ENCODE results near the gene TBX1.
A peak's percentile ranks its signal among the peaks of the same experiment; 100 is the strongest.

The TBX1 gene

DNA sequence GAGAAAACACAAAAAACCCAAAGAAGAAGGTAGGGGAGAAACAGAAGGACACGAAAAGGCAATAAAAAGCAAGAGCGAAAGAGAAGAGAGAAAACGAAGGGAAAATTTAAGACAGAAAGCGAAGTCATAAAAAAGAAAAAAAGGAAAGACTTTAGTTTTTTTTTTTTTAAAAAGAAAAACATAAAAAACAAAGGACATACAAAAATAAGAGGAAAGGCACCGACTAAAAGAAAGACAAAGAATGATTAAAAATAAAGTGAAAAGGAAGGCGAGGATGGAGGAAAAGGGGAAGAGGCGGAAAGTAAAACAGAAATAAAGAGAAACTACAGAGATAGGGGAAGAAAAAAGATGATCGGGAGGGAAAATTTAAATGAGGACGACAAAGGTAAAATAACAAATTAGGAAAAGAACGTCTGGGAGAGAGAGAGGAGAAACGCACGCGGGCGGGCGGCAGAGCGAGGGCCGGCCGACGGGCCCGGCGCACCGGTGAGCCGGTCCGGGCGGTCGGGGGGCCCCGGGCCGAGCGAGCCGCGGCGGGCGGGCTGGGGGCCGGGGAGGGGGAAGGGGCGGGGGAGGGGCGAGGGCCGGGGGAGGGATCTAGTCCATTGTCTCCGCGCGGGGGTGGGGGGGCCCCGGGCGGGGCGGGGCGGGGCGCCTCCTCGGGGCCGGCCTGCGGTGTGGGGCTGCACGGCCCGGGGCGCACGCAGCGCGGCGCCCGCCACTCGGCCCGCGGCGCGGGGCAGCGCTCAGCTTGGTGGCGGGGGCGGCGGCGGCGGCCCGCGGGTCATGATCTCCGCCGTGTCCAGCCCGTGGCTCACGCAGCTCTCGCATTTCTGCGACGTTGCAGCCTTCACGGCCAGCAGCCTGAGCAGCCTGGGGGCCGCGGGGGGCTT, at the start of gene TBX1:
Gene TBX1, plus strand, starts transcription at position 721 of the 893 bp plus-strand sequence. Its CDS starts 66 bp downstream, at position 787.
- intact Hi-C loops (cut with DNase I): no loop called here
- DNase-seq: no peak

DNA sequence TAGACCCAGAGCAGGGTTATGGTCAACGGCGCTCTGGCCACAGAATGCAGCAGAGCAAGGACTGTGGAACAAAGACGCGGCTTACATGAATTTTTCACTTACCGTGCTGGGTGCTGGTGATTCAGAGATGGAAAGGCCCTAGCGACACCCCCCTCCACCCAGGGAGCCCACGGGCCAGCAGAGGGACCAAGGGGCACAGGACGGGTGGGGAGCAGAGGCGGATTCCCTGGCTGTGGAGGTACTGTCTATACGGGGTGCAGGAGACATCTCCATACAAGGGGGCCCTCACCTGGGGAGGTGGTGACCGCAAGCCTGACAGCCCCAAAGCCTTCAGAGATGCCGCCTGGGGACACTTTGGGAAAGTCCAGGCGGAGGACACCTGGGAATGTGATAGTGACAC, 47.3 kb upstream of the TBX1 start:
- intact Hi-C loops (cut with DNase I): loop anchor here (10.0 kb wide), 1 partner anchor 758 kb away; no protein-coding TSS in a partner anchor
- no peak for DNase-seq

DNA sequence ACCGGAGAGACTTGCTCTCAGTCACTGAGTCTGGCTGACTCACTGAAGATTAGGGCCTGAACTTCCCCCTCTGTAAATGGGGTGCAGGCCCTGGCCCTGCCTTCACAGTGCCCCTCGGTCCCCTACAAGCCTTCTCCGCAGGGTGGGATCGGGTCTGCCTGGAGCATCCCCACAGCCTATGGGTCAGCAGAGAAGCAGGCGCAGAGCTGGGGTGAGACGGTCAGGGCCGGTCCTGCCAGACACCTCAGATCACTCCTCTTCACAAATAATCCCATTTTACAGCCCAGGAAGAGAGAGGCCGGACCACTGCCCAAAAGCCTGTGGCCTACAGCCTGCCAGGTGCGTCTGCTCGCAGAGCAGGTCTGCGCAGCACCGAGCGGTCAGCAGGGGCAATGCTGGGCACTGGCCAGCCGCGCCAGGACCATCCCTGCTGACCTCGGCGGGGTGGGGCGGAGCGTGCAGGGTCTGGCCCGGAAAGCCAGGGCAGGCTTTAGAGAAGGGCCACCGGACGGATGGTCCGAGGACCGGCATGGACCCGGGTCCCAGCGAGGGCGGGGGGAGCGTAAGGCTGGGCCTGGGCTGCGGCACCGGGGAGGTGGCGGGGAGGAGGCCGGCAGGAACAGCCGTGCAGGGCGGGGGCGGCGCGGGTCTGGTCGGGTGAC, 46.8 kb upstream of the TBX1 start:
- intact Hi-C loops (cut with DNase I): loop anchor here (10.0 kb wide), 1 partner anchor 759 kb away; no protein-coding TSS in a partner anchor
- no peak for DNase-seq

DNA sequence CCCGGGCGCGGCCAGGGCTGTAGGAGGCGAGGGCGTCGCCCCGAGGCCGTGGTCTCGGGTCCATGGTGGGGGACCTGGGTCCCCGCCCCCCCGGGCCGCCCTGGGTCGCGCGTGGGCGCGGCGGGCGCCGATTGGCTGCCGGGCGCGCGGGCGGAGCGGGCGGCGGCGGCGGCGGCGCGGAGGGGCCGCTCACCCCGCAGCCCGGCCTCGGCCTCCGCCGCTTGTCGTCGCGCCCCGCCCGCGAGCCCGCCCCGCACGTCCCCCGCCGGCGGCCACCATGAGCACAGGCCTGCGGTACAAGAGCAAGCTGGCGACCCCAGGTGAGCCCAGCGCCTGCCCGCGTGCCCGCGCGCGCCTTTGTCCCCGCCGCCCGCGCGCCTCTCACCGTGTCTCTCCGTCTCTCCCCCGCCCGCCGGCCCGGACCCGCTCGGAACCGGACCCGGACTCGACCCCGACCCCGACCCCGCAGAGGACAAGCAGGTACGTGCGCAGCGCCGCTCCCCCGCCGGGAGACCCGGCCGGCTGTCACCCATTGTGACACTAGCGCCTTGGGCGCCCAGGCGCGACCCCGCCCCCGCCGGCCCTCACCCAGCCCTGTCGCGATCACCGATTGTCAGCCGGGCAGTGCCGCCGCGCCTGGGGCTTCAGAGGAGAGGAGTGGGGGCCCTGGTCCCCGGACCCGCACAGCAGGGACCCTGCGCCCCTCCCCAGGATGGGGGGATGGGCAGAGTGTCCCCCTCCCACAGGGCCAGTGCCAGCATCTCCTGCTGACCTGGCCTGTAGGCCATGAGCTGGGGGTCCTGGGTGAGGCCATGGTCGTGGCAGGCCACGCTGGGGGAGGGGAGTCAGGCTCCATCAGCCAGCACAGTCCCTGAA, 46.0 kb upstream of the TBX1 start, which contains the start of gene SEPTIN5:
Gene SEPTIN5, plus strand, starts transcription at position 192 of the 876 bp plus-strand sequence. Its CDS starts 86 bp downstream, at position 278.
- DNase-seq: peak in 1 of 10 donors; percentile 89
- intact Hi-C loops (cut with DNase I): loop anchor here (5.0 to 10.0 kb wide), 2 partner anchors 37 to 760 kb away; no protein-coding TSS in a partner anchor

DNA sequence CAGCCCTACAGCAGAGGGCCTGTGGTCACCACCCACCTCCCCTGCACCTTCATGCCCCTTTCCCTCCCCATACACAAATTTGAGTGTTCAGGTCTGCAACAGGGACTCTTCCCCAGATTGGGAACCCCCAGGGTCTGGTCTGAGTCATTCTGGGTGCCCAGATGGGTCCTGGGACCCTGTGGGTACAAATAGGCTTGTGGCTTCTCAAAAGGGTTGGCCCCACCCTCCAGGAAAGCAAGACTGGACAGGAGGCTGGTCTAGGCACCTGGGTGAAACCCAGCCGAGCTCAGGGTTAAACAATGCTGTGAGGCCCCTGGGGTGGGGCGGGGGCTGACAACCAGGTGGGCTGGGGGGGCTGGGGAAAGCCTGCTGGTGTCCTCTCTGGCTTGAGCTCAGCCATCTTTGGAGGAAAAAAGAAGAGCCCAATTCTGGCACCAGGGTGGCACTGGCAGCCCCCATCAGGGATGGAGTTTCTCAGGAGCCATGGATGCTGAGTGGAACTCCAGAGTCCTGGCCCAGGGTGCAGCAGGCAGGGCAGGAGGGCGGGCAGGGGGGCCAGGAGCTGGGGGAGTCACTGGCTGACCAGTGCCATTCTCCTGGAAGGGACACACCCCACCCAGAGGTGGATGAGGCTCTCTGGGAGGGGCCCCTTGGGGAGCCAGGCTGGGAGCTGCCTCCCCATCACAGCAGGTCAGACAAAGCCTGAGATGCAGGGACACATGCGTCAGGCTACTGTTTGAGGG, 45.2 kb upstream of the TBX1 start:
- intact Hi-C loops (cut with DNase I): loop anchor here (5.0 to 10.0 kb wide), 2 partner anchors 38 to 761 kb away; no protein-coding TSS in a partner anchor
- DNase-seq: no peak

DNA sequence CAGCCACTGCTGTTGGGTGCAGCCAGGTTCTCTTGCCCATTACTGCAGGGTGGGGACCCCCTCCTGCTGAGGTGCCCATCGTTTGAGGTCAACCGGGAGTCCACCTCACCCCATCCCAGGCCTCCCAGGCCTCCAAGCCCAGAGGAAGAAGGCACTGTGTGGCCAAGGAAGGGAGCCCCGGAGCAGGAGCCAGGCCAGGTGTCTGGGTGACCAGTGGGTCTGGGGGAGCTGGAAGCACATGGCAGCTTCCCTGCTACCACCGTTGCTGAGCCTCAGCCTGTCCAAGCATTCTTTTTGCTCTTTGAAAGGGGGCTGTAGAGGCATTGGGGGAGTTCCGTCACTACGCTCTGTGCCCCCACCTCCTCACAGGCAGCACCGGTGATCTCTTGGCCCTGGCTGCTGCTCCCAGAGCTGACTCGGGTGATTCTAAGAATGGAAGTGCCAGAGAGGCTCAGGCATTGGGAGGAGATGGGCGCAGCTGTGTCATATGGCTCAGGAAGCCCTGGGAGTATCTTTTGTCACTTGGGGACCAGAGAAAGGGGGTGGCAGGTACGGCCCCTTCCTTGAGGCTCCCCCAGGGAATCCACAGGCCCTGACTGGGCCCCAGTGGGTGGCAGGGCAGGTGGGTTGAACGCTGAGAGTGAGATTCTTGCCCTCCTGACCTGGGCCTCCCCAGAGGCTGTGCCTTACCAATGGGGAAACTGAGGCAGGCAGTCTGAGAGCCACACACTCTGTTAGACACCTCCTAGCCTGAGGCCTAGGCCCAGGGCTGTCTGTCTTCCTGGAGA, 44.3 kb upstream of the TBX1 start:
- DNase-seq: no peak
- intact Hi-C loops (cut with DNase I): loop anchor here (5.0 to 10.0 kb wide), 2 partner anchors 39 to 761 kb away; no protein-coding TSS in a partner anchor

DNA sequence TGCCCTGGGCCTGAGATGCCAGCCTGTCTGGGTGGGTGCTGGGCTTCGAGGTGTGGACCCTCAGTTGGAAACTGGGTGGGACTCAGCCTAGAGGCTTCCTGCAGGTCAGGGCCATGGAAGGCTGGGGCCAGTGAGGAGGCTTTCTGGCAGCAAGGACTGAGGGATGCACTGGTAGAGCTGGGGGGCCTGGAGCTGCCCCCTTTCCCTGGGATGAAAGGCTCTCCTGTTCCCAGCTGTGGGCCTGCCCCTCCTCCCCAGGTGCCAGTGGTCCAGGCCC, 43.8 kb upstream of the TBX1 start:
- intact Hi-C loops (cut with DNase I): loop anchor here (5.0 to 10.0 kb wide), 2 partner anchors 39 to 762 kb away; no protein-coding TSS in a partner anchor
- DNase-seq: no peak

DNA sequence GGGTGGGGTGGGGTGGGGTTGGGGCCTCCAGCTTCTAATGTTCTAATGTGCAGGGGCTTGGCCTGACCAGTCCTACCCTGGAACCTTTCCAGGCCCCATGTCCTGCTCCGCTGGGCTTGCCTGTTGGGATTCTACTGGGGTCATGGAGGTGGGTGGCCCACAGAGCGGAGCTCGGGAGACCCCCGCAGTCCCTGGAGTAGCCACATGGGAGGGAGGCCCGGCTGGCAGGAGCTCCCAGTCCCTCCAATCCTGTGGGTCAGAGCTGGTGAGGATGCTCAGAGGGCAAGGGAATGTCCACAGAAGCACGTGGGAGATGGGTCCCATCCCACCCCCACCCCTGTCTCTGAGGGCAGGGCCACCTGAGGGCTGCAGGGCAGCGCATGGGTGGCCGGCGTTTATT, 43.4 kb upstream of the TBX1 start:
- no peak for DNase-seq
- intact Hi-C loops (cut with DNase I): loop anchor here (5.0 to 10.0 kb wide), 2 partner anchors 40 to 762 kb away; no protein-coding TSS in a partner anchor

DNA sequence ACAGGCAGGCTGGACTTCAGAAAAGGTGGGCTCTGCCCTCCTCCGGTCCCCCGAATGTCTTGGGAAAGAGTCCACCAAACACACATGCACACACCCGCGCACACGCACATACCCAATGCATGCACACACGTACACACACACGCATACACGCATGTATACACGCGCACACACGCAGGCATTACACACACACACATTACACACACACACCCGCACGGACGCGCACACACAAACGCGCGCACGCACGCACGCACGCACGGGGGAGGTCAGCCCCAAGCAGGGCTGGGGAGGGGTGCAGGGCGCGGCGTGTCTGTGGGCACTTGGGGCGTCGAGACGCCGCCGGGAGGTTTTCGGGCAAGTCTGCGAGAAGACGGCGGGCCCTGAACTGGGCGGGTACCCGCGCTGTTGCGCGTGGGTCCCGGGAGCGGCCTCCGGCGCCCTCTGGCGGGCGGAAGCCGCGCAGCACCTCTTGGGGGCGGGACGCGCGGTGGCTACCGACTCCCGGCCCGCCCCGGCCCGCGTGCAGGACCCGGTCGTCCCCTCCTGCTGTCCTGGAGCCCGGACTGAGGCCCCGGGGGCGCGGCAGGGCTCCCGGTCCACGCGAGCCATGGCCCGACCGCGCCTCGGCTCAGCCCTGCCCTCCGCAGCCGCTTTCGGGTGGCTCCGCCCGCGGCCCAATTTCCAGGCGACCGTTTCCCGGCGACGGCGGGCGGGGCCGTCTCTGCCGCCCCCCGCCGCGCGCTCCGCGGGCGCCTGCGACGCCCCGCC, 42.7 kb upstream of the TBX1 start:
- intact Hi-C loops (cut with DNase I): loop anchor here (2.0 to 10.0 kb wide), 3 partner anchors 41 to 763 kb away; no protein-coding TSS in a partner anchor
- DNase-seq: peak; percentile 61 to 96 (median 74)

DNA sequence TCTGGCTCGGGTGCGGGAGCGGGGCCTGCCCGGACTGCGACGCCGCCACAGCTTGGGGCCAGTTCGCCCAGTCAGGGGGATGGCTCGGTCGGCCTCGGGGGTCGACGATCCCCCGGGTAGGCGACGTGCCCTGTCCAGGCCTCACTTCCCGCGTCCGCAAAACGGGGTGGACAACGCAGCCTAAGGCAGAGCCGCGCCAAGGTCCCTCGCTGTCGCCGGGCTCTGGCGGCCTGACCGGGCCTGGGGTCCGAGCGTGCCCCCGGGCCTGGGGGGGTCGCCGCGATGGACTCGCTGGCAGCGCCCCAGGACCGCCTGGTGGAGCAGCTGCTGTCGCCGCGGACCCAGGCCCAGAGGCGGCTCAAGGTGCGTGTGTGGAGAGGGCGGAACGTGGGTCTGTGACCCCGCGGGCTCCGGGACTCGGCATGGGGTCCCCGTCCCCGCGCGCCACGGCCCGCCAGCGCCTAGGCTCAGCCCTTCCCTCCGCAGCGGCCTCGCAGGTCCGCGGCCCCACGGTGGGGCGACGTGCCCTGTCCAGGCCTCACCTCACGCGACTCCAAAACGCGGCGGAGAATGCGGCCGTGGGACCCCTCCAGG, 42.0 kb upstream of the TBX1 start:
- no peak for DNase-seq

DNA sequence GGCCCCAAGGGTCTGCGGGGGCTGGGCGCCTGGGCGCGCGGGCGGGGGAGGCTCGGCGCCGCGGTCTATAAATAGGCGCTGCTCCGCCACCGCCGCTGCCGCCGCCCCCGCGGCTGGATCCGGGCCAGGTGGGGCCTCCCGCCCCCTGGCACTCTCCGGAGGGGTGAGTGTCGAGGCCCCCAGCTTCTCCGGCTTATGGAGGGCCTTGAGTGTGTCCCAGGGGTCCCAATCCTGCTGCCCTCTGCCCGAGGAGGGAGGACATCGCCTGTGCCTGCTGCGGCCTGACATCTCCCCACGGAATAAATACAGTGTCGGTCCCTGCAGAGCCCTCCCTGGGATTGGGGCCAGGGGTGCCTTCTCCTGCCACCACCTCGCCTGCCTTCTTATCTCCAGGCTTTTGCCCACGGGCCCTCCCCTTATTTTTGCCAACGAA, 41.5 kb upstream of the TBX1 start:
- DNase-seq: no peak
- intact Hi-C loops (cut with DNase I): loop anchor here (2.0 to 10.0 kb wide), 3 partner anchors 42 to 764 kb away; no protein-coding TSS in a partner anchor

More for the DNA sequence above, 42.0 kb upstream of the TBX1 start:
- intact Hi-C loops (cut with DNase I): loop anchor here (2.0 to 10.0 kb wide), 3 partner anchors 41 to 764 kb away; no protein-coding TSS in a partner anchor

DNA sequence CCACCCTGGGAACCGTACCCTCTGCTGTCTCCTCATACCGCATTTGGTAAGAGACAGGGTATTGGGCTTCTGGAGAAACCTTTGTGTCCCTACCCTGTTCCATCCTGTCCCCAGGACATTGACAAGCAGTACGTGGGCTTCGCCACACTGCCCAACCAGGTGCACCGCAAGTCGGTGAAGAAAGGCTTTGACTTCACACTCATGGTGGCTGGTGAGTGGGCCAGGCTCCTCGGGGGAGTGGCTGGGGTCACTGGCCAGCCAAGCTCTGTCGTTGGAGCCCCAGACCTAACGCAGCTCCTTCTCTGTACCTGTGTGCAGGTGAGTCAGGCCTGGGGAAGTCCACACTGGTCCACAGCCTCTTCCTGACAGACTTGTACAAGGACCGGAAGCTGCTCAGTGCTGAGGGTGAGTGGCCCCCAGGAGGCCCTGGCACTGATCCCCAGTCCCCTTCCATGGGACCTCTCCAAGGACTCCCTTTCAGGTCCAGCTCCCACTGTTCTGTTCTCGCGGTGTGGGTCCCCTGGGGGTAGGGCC, 41.0 kb upstream of the TBX1 start:
- DNase-seq: no peak
- intact Hi-C loops (cut with DNase I): loop anchor here (2.0 to 10.0 kb wide), 3 partner anchors 42 to 765 kb away; no protein-coding TSS in a partner anchor

DNA sequence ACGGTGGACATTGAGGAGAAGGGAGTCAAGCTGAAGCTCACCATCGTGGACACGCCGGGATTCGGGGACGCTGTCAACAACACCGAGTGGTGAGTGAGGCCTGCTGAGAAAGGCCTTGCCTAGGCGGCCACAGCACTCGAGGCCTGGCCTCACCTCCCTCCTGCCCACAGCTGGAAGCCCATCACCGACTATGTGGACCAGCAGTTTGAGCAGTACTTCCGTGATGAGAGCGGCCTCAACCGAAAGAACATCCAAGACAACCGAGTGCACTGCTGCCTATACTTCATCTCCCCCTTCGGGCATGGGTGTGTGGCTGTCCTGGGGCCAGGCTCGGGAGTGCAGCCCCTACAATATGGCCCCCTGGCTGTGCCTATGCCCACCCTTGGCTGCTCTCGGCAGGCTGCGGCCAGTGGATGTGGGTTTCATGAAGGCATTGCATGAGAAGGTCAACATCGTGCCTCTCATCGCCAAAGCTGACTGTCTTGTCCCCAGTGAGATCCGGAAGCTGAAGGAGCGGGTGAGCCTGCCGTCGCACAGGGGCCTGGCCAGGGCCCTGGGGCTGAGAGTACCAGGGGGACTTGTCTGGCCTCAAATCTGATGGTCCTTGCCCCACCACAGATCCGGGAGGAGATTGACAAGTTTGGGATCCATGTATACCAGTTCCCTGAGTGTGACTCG, 40.3 kb upstream of the TBX1 start:
- intact Hi-C loops (cut with DNase I): no loop called here
- no peak for DNase-seq

DNA sequence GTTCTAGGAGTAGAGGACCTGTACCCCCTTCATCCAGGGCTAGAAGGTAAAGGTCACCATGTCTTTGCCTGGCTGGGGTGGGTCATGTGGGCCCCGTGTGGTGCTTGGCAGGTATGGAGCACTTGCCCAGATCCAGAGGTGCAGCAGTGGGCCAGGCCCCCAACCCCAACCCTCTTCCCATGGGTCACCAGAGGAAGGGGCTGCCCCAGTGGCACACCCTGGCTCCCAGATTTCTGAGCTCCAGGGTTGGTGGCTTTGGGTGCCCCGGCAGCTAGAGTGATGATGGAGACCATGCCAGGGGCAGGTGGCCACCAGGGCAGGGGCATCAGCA, 39.6 kb upstream of the TBX1 start:
- DNase-seq: no peak
- intact Hi-C loops (cut with DNase I): no loop called here

DNA sequence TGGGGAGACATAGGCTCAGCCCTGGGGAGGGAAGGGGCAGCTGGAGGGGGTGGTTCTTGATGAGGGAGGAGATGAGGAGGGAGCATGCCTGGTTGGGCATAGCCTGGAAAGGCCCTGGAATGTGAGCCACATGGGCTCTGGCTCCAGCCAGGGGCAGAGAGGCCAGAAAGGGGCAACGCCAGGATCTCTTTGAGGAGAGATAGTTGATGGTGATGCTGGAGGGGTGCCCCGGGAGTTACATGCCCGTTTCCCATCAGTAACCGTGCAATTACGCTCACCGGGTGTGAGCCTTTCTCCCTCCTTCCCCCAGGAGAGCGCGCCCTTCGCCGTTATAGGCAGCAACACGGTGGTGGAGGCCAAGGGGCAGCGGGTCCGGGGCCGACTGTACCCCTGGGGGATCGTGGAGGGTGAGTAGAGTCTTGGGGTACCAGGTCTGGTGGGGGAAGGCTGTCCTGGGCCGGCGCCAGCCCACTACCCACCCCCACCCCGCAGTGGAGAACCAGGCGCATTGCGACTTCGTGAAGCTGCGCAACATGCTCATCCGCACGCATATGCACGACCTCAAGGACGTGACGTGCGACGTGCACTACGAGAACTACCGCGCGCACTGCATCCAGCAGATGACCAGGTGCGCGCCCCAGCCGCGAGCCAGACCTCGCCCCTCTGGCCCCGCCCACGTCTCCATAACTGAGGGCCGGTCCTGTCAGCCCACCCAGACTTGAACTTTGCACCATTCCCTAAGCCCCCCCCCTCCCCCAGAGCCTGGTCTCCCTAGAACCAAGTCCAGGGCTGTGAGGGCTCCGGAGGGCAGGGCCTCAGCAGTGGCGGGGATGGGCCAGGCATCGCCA, 39.0 kb upstream of the TBX1 start:
- no peak for DNase-seq
- intact Hi-C loops (cut with DNase I): no loop called here

Data from posterior cingulate gyrus (tissue), 11 donors.